Fibroblast of lung (primary cell): ENCODE measurements around the gene CERK. TPM values are rescaled to one million over a fixed set of nuclear protein-coding genes. Genes with fewer than 3 reads are reported as not detected.
A peak's percentile ranks its signal among the peaks of the same experiment; 100 is the strongest.

Source experiments
- DNase-seq, 2 donors: peaks; one replicate each; pipeline versions ENCODE4 v3.0.0 to v3.0.0-alpha.2; 2010; ENCODE audit warnings: low read depth in 2 of 2
- H2AFZ ChIP-seq: 2 replicates; pipeline ENCODE4 v1.5.1; 2012; ENCODE audit warnings: low read length, control low read depth, inconsistent platforms
- H3K27ac ChIP-seq: 2 replicates; pipeline ENCODE4 v1.5.1; 2011; ENCODE audit warnings: low read length, control low read depth; ENCODE audit not compliant: insufficient read depth
- H3K27me3 ChIP-seq: 2 replicates; pipeline ENCODE4 v1.5.1; 2011; ENCODE audit warnings: mild to moderate bottlenecking, low read length; ENCODE audit not compliant: control insufficient read depth, insufficient read depth
- H3K36me3 ChIP-seq: 2 replicates; pipeline ENCODE4 v1.5.1; 2011; ENCODE audit warnings: low read length; ENCODE audit not compliant: control insufficient read depth, insufficient read depth
- H3K4me1 ChIP-seq: 2 replicates; pipeline ENCODE4 v1.5.1; 2011; ENCODE audit warnings: low read length; ENCODE audit not compliant: control insufficient read depth, insufficient read depth; ENCODE audit errors: extremely low read depth
- H3K4me2 ChIP-seq: 2 replicates; pipeline ENCODE4 v1.5.1; 2011; ENCODE audit warnings: low read length, control low read depth; ENCODE audit not compliant: insufficient read depth; ENCODE audit errors: extremely low read depth
- H3K4me3 ChIP-seq, 4 experiments: fragments of 200-600 bp in 1 of 4; sonication (generic) in 1 of 4; replicated peaks in 1 of 4; 2 replicates each; pipeline ENCODE4 v1.5.1; 2011 to 2016; ENCODE audit warnings: low read length in 4 of 4, low read depth in 3 of 4, mild to moderate bottlenecking in 3 of 4, control low read depth in 2 of 4, inconsistent platforms in 1 of 4, mixed read lengths in 1 of 4; ENCODE audit not compliant: insufficient read depth in 1 of 4; ENCODE audit errors: control extremely low read depth in 1 of 4
- H3K79me2 ChIP-seq: 2 replicates; pipeline ENCODE4 v1.5.1; 2012; ENCODE audit warnings: mild to moderate bottlenecking, low read length, inconsistent platforms; ENCODE audit not compliant: control insufficient read depth, insufficient read depth
- H3K9ac ChIP-seq: 2 replicates; pipeline ENCODE4 v1.5.1; 2011; ENCODE audit warnings: mild to moderate bottlenecking, low read length, control low read depth; ENCODE audit not compliant: insufficient read depth
- H3K9me3 ChIP-seq: 2 replicates; pipeline ENCODE4 v1.5.1; 2012; ENCODE audit warnings: low read depth, low read length; ENCODE audit not compliant: control insufficient read depth, insufficient read depth
- H4K20me1 ChIP-seq: 2 replicates; pipeline ENCODE4 v1.5.1; 2011; ENCODE audit warnings: low read length; ENCODE audit not compliant: control insufficient read depth, insufficient read depth; ENCODE audit errors: extremely low read depth
- EZH2 ChIP-seq: IDR thresholded peaks from 2 replicates; pipeline ENCODE4 v1.5.1; 2012; ENCODE audit warnings: low read length, control low read depth, mild to moderate bottlenecking; ENCODE audit errors: missing control alignments
- polyA plus RNA-seq, 2 donors: library from polyadenylated mRNA; depleted of rRNA in 1 of 2; stranded (reverse) in 1 of 2; unstranded in 1 of 2; fragments of >200 nt; gene quantifications; 2 replicates each; pipeline ENCODE4 v1.2.1, GENCODE V29; 2011 to 2012; ENCODE audit warnings: missing spikeins in 1 of 2
- total RNA-seq: library from RNA; depleted of rRNA; stranded (reverse); fragments of >200 nt; gene quantifications from 2 replicates; pipeline ENCODE4 v1.2.1, GENCODE V29; 2014
- TF ChIP-seq, protein P1 (sequence below), 2 donors: IDR thresholded peaks in 1 of 2; conservative IDR thresholded peaks in 1 of 2; 1 replicate in 1 of 2; 2 replicates in 1 of 2; pipeline ENCODE4 v1.5.1; 2011 to 2012; ENCODE audit warnings: low read length in 2 of 2, control low read depth in 1 of 2, inconsistent platforms in 1 of 2, low read depth in 1 of 2, mild to moderate bottlenecking in 1 of 2

CERK gene
- total and polyA plus RNA-seq, 2 donors (not counting 1 experiment from before 2014, with no cell fraction given), result 19.5 to 24.9 TPM

DNA sequence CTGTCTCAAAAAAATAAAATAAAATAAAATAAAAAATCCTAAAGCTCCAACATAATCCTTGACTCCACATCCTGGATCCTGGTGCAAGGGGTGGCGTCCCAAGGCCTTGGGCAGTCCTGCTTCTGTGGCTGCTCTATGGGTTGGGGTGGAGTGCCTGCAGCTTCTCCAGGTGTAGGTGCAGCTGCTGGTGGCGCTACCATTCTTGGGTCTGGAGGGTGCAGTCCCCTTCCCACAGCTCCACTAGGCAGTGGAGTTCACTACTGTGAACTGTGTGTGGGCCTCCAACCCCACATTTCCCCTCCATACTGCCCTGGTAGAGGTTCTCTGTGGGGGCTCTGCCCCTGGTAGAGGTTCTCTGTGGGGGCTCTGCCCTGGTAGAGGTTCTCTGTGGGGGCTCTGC is 17.5 kb upstream of the CERK start:
- H2AFZ ChIP-seq, result no peak overlapping the region
- H3K9me3 ChIP-seq, result no peaks in the 10 kb centered on the region
- DNase-seq, result no peak
- TF ChIP-seq EZH2, result no peak
- TF ChIP-seq, protein P1, sequence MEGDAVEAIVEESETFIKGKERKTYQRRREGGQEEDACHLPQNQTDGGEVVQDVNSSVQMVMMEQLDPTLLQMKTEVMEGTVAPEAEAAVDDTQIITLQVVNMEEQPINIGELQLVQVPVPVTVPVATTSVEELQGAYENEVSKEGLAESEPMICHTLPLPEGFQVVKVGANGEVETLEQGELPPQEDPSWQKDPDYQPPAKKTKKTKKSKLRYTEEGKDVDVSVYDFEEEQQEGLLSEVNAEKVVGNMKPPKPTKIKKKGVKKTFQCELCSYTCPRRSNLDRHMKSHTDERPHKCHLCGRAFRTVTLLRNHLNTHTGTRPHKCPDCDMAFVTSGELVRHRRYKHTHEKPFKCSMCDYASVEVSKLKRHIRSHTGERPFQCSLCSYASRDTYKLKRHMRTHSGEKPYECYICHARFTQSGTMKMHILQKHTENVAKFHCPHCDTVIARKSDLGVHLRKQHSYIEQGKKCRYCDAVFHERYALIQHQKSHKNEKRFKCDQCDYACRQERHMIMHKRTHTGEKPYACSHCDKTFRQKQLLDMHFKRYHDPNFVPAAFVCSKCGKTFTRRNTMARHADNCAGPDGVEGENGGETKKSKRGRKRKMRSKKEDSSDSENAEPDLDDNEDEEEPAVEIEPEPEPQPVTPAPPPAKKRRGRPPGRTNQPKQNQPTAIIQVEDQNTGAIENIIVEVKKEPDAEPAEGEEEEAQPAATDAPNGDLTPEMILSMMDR (conservative IDR thresholded peaks at IDR 0.05 in 1 of 2, IDR thresholded peaks at IDR 0.05 in 1 of 2; ENCODE audit: low read depth in 1 of 2, low read length in 2 of 2), result no peak
- H3K4me3 ChIP-seq, result no peak overlapping the region
- no peaks in the 10 kb centered on the region for H3K27me3 ChIP-seq
- no peak overlapping the region for H3K9ac ChIP-seq
- H3K36me3 ChIP-seq, result no peaks in the 10 kb centered on the region
- no peak overlapping the region for H3K27ac ChIP-seq
- H3K4me2 ChIP-seq, result no peak overlapping the region
- peaks cover 20% of the 10 kb centered on the region for H3K4me1 ChIP-seq
- no peaks in the 10 kb centered on the region for H4K20me1 ChIP-seq
- no peaks in the 10 kb centered on the region for H3K79me2 ChIP-seq

DNA sequence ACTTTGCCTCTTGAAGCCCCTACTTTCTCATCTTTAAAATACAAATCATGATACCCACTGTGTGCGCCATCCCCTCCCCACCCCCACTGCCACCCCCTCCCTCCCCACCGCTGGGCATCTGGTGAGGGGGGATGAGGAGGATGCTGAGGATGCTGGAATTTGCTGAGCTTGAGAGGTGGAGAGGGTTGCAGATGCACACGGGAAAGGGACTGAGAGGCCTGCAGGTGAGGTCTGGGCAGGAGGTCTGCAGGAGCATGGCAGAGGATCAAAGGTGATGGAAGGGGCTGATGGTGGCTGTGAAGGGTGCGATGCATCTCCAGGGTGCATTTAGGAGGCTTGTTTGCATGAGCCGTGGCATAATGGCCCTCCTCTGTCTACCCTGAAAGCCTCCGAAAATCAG is 16.8 kb upstream of the CERK start:
- H4K20me1 ChIP-seq, result no peaks in the 10 kb centered on the region
- no peaks in the 10 kb centered on the region for H3K9me3 ChIP-seq
- H3K4me2 ChIP-seq, result peak overlapping the region; percentile 37
- no peaks in the 10 kb centered on the region for H3K27me3 ChIP-seq
- H3K27ac ChIP-seq, result peak overlapping the region; percentile 99
- no peak for DNase-seq
- TF ChIP-seq EZH2, result no peak
- TF ChIP-seq, protein P1 (conservative IDR thresholded peaks at IDR 0.05 in 1 of 2, IDR thresholded peaks at IDR 0.05 in 1 of 2; ENCODE audit: low read depth in 1 of 2, low read length in 2 of 2), result no peak
- peaks cover 24% of the 10 kb centered on the region for H3K4me1 ChIP-seq
- peak overlapping the region; percentile 12 for H2AFZ ChIP-seq
- H3K9ac ChIP-seq, result no peak overlapping the region
- no peaks in the 10 kb centered on the region for H3K36me3 ChIP-seq
- no peaks in the 10 kb centered on the region for H3K79me2 ChIP-seq
- no peak overlapping the region for H3K4me3 ChIP-seq

DNA sequence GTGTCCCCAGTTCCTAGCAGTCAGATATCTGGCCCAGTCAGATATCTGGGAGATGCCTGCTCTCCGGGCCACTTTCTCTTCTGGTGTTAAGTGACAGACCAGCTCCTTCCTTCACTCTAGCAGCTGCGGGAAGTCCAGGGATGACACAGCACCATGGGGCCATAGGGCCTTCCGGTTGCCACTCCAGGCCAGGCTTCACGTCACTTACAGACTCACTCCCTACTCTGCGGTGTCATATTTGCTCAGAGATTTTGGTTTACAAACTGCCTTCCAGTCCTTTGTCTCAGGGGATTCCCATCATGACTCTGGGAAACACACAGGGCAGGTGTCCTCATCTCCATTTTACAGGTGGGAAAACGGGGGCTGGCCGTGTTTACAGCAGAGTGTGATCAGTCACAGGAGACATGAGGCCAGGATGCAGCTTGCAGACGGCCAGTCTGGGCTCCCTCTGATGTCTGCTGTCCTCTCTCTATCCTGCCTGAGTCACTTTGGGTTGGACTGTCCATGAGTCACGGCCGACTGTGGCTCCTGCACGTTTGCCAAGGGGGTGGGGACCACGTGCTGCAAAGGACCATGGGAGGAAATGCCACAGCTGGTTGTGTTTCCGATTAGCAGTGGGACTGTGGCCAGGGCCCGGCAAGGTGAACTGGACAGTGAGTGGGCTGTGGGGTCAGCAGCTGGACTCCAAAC is 16.2 kb upstream of the CERK start:
- TF ChIP-seq, protein P1 (conservative IDR thresholded peaks at IDR 0.05 in 1 of 2, IDR thresholded peaks at IDR 0.05 in 1 of 2; ENCODE audit: low read depth in 1 of 2, low read length in 2 of 2), result no peak
- TF ChIP-seq EZH2, result no peak
- Histone ChIP-seq H2AFZ (peak overlapping the region; percentile 58), H3K4me1 (peaks cover 28% of the 10 kb centered on the region), H3K9me3 (no peaks in the 10 kb centered on the region), H3K9ac (peak overlapping the region; percentile 64), H3K36me3 (no peaks in the 10 kb centered on the region), H3K79me2 (no peaks in the 10 kb centered on the region), H3K4me3 (peak overlapping the region in 2 of 4 experiments; percentile 16 to 28), H4K20me1 (no peaks in the 10 kb centered on the region), H3K4me2 (peak overlapping the region; percentile 89), H3K27me3 (no peaks in the 10 kb centered on the region), H3K27ac (peak overlapping the region; percentile 99)
- DNase-seq, result peak; percentile 93 to 98
